Body of pancreas (tissue), 4 donors: ENCODE results near the gene TNFSF12. TPM values are rescaled to one million over a fixed set of nuclear protein-coding genes. Genes with fewer than 3 reads are reported as not detected.

Experiments used
- ATAC-seq: fragments of 150-250 bp; one replicate; pipeline ENCODE4 v1.9.1; 2016
- DNase-seq, 4 donors: peaks; one replicate each; pipeline ENCODE4 v3.0.0-alpha.2; 2019
- H3K27ac ChIP-seq, 4 donors: fragments of 200-600 bp; sonication (generic); 1 replicate in 3 of 4; 2 replicates in 1 of 4; pipeline versions ENCODE4 v1.5.1 to v1.6.1; 2016 to 2019; ENCODE audit warnings: mild to moderate bottlenecking in 1 of 4, mixed read lengths in 1 of 4, moderate library complexity in 1 of 4
- H3K27me3 ChIP-seq, 2 donors: fragments of 200-600 bp; sonication (generic); one replicate each; pipeline ENCODE4 v1.6.0; 2016; ENCODE audit warnings: mild to moderate bottlenecking in 1 of 2
- H3K36me3 ChIP-seq, 2 donors: fragments of 200-600 bp; sonication (generic); replicated peaks in 1 of 2; 2 replicates each; pipeline ENCODE4 v1.5.1; 2016; ENCODE audit warnings: low read depth in 2 of 2; ENCODE audit not compliant: insufficient read depth in 1 of 2
- H3K4me1 ChIP-seq: fragments of 200-600 bp; sonication (generic); one replicate; pipeline ENCODE4 v1.6.0; 2016
- H3K4me3 ChIP-seq, 2 donors: fragments of 200-600 bp; sonication (generic); 1 replicate in 1 of 2; 2 replicates in 1 of 2; pipeline ENCODE4 v1.5.1; 2016 to 2019
- H3K9me3 ChIP-seq, 3 donors: fragments of 200-600 bp; sonication (generic); 1 replicate in 2 of 3; 2 replicates in 1 of 3; pipeline ENCODE4 v1.5.1; 2016
- CTCF ChIP-seq, 7 experiments: fragments of 450-650 bp in 4 of 7; fragments of 200-600 bp in 3 of 7; sonication (generic) in 3 of 7; IDR thresholded peaks; one replicate each; pipeline ENCODE4 v1.5.1; 2016 to 2019; ENCODE audit warnings: antibody characterized with exemption in 7 of 7
- POLR2A ChIP-seq, 3 donors: fragments of 450-650 bp; IDR thresholded peaks; one replicate each; pipeline ENCODE4 v1.6.1; 2016; ENCODE audit warnings: antibody characterized with exemption in 3 of 3, mild to moderate bottlenecking in 2 of 3
- WGBS, 2 donors: methylation state at CpG; one replicate each; pipeline ENCODE4 v1.1.5; 2017; 5-methylcytosine and 5-hydroxymethylcytosine counted together
- intact Hi-C: fragments of 100-400 bp; cut with DNase I; formaldehyde crosslinking; loops from one replicate; pipeline ENCODE4 v1.15.1; 2023
- total RNA-seq, 2 donors: library from RNA; depleted of rRNA; stranded (reverse); fragments of >200 nt; gene quantifications; one replicate each; pipeline ENCODE4 v1.1.0, GENCODE V29; 2016

The TNFSF12 gene
- total RNA-seq, 2 donors from 2014 or later = 32.2 to 48.8 TPM

- peaks cover 0 to 9% of the 10 kb centered on the region in 2 donors for H3K36me3 ChIP-seq
- H3K27me3 ChIP-seq = no peaks in the 10 kb centered on the region
- H3K9me3 ChIP-seq = no peaks in the 10 kb centered on the region
- intact Hi-C loops = loop anchor here (5.0 kb wide), 1 partner anchor 50 kb away; no protein-coding TSS in a partner anchor
- no peak for DNase-seq
- no peak for ATAC-seq
- peaks cover 61% of the 10 kb centered on the region for H3K4me1 ChIP-seq
- 0 to 1% methylated on average over 3 to 28 of the region's 28 CpGs for WGBS, 2 donors
- TF ChIP-seq CTCF (IDR thresholded peaks at IDR 0.05) (no peak), POLR2A (IDR thresholded peaks at IDR 0.05) (no peak)
- H3K27ac ChIP-seq = peak overlapping the region; percentile 92 to 99 (median 98)
- peak overlapping the region; percentile 68 to 88 for H3K4me3 ChIP-seq
These were observed 13.3 kb downstream of the TNFSF12 start for GRCh38 chr17:7562208-7562605.

GRCh38 chr17:7563115-7563869 lies 14.4 kb downstream of the TNFSF12 start:
- no peaks in the 10 kb centered on the region for H3K9me3 ChIP-seq
- peaks cover 50% of the 10 kb centered on the region for H3K4me1 ChIP-seq
- H3K36me3 ChIP-seq = peaks cover 0 to 11% of the 10 kb centered on the region in 2 donors
- TF ChIP-seq CTCF (IDR thresholded peaks at IDR 0.05) (no peak), POLR2A (IDR thresholded peaks at IDR 0.05) (no peak)
- H3K27me3 ChIP-seq = no peaks in the 10 kb centered on the region
- ATAC-seq = no peak
- no peak overlapping the region for H3K27ac ChIP-seq
- no peak for DNase-seq
- no peak overlapping the region for H3K4me3 ChIP-seq
- intact Hi-C loops = loop anchor here (5.0 kb wide), 1 partner anchor 51 kb away; no protein-coding TSS in a partner anchor
- 72 to 80% methylated on average over 6 to 29 of the region's 30 CpGs for WGBS, 2 donors

- Histone ChIP-seq H3K27ac (no peak overlapping the region), H3K9me3 (no peaks in the 10 kb centered on the region), H3K4me3 (no peak overlapping the region), H3K27me3 (no peaks in the 10 kb centered on the region), H3K4me1 (peaks cover 13% of the 10 kb centered on the region), H3K36me3 (peaks cover 4 to 17% of the 10 kb centered on the region in 2 donors)
- 69 to 73% methylated on average over 5 of the region's 5 CpGs for WGBS, 2 donors
- TF ChIP-seq CTCF (IDR thresholded peaks at IDR 0.05) (no peak), POLR2A (IDR thresholded peaks at IDR 0.05) (no peak)
- ATAC-seq = no peak
- intact Hi-C loops = no loop called here
- no peak for DNase-seq
These were observed 20.7 kb downstream of the TNFSF12 start for GRCh38 chr17:7569571-7569970.

GRCh38 chr17:7570351-7570750 lies 21.5 kb downstream of the TNFSF12 start:
- 94 to 97% methylated on average over 10 of the region's 10 CpGs for WGBS, 2 donors
- no peak overlapping the region for H3K4me3 ChIP-seq
- no peak overlapping the region for H3K27ac ChIP-seq
- no peak for DNase-seq
- H3K27me3 ChIP-seq = no peaks in the 10 kb centered on the region
- no peaks in the 10 kb centered on the region for H3K9me3 ChIP-seq
- TF ChIP-seq POLR2A (IDR thresholded peaks at IDR 0.05) (no peak), CTCF (IDR thresholded peaks at IDR 0.05) (no peak)
- H3K4me1 ChIP-seq = peaks cover 21% of the 10 kb centered on the region
- no peak for ATAC-seq
- intact Hi-C loops = no loop called here
- H3K36me3 ChIP-seq = peaks cover 12 to 21% of the 10 kb centered on the region in 2 donors

- peak overlapping the region; percentile 72 to 99 (median 98) for H3K27ac ChIP-seq
- no peaks in the 10 kb centered on the region for H3K27me3 ChIP-seq
- DNase-seq (no peak), ATAC-seq (no peak)
- peaks cover 26 to 33% of the 10 kb centered on the region in 2 donors for H3K36me3 ChIP-seq
- intact Hi-C loops = no loop called here
- WGBS, 2 donors = 0% methylated on average over 3 to 11 of the region's 11 CpGs
- H3K4me3 ChIP-seq = no peak overlapping the region
- peaks cover 29% of the 10 kb centered on the region for H3K4me1 ChIP-seq
- no peaks in the 10 kb centered on the region for H3K9me3 ChIP-seq
- TF ChIP-seq CTCF (IDR thresholded peaks at IDR 0.05) (no peak), POLR2A (IDR thresholded peaks at IDR 0.05) (no peak)
These were observed 23.4 kb downstream of the TNFSF12 start for GRCh38 chr17:7572338-7572587.
